Measurements from ENCODE around the gene SCN2A. TPM values are rescaled to one million over a fixed set of nuclear protein-coding genes. Genes with fewer than 3 reads are reported as not detected.

The SCN2A gene
- total and polyA plus RNA-seq, 2 donors (not counting 1 experiment from before 2014, with no cell fraction given) = 0.22 to 0.24 TPM

GRCh38 chr2:165277295-165277694 is 38.1 kb downstream of the SCN2A start:
- no peak overlapping the region for H3K9ac ChIP-seq (ENCODE audit: low read length)
- H3K27me3 ChIP-seq (replicated peaks in 1 of 4; ENCODE audit: control extremely low read depth in 1 of 4, control insufficient read depth in 3 of 4, insufficient read depth in 4 of 4, low read length in 3 of 4) = no peaks in the 10 kb centered on the region
- H3K4me3 ChIP-seq (ENCODE audit: control extremely low read depth in 1 of 5, extremely low read depth in 1 of 5, insufficient read depth in 1 of 5, low read depth in 2 of 5, low read length in 4 of 5) = no peak overlapping the region
- no peak for ATAC-seq (ENCODE audit: low read depth)
- no peaks in the 10 kb centered on the region for H3K79me2 ChIP-seq (ENCODE audit: control insufficient read depth, insufficient read depth, low read length)
- Mint-ChIP-seq H3K27ac (no peak overlapping the region), H3K9me3 (ENCODE audit: insufficient read depth) (no peaks in the 10 kb centered on the region), H3K27me3 (no peaks in the 10 kb centered on the region), H3K4me3 (no peak overlapping the region), H3K4me1 (peaks cover 11% of the 10 kb centered on the region)
- H3K9me3 ChIP-seq (ENCODE audit: control extremely low read depth in 1 of 3, control insufficient read depth in 2 of 3, insufficient read depth in 1 of 3, low read length in 2 of 3) = peaks cover 0 to 8% (median 1%) of the 10 kb centered on the region in 3 donors
- H3K27ac ChIP-seq (ENCODE audit: low read length in 2 of 2) = no peak overlapping the region
- no peak for DNase-seq
- H4K20me1 ChIP-seq (ENCODE audit: control insufficient read depth, insufficient read depth, low read length, poor library complexity, severe bottlenecking) = no peaks in the 10 kb centered on the region
- peak overlapping the region; percentile 2 for H2AFZ ChIP-seq (ENCODE audit: insufficient read depth, low read depth, low read length, poor library complexity, severe bottlenecking)
- POLR2A ChIA-PET = no interaction called here
- intact Hi-C loops (cut with micrococcal nuclease) = no loop called here
- TF ChIP-seq EZH2 (IDR thresholded peaks at IDR 0.05; ENCODE audit: borderline replicate concordance, insufficient read depth, low read depth, low read length, poor library complexity, severe bottlenecking) = no peak
- no peak for TF ChIP-seq CTCF (IDR thresholded peaks at IDR 0.05)
- peaks cover 8 to 9% of the 10 kb centered on the region in 2 donors for H3K4me1 ChIP-seq (ENCODE audit: control insufficient read depth in 2 of 2, insufficient read depth in 2 of 2, low read length in 2 of 2)
- H3K36me3 ChIP-seq (replicated peaks in 1 of 2; ENCODE audit: control extremely low read depth in 1 of 2, control insufficient read depth in 1 of 2, extremely low read depth in 1 of 2, insufficient read depth in 2 of 2, low read length in 1 of 2) = no peaks in the 10 kb centered on the region
- no peak overlapping the region for H3K4me2 ChIP-seq (replicated peaks; ENCODE audit: low read depth, low read length, poor library complexity, severe bottlenecking)
- CTCF ChIA-PET = no interaction called here

- H3K4me3 Mint-ChIP-seq = peak overlapping the region; percentile 14
- H3K27ac Mint-ChIP-seq = no peak overlapping the region
- Histone ChIP-seq H3K4me2 (replicated peaks; ENCODE audit: low read depth, low read length, poor library complexity, severe bottlenecking) (peak overlapping the region; percentile 8), H3K79me2 (ENCODE audit: control insufficient read depth, insufficient read depth, low read length) (no peaks in the 10 kb centered on the region), H3K4me1 (ENCODE audit: control insufficient read depth in 2 of 2, insufficient read depth in 2 of 2, low read length in 2 of 2) (peaks cover 8 to 9% of the 10 kb centered on the region in 2 donors), H3K9me3 (ENCODE audit: control extremely low read depth in 1 of 3, control insufficient read depth in 2 of 3, insufficient read depth in 1 of 3, low read length in 2 of 3) (peaks cover 0 to 8% (median 1%) of the 10 kb centered on the region in 3 donors), H3K36me3 (replicated peaks in 1 of 2; ENCODE audit: control extremely low read depth in 1 of 2, control insufficient read depth in 1 of 2, extremely low read depth in 1 of 2, insufficient read depth in 2 of 2, low read length in 1 of 2) (no peaks in the 10 kb centered on the region), H3K9ac (ENCODE audit: low read length) (no peak overlapping the region), H3K27ac (ENCODE audit: low read length in 2 of 2) (no peak overlapping the region), H3K4me3 (ENCODE audit: control extremely low read depth in 1 of 5, extremely low read depth in 1 of 5, insufficient read depth in 1 of 5, low read depth in 2 of 5, low read length in 4 of 5) (no peak overlapping the region), H4K20me1 (ENCODE audit: control insufficient read depth, insufficient read depth, low read length, poor library complexity, severe bottlenecking) (no peaks in the 10 kb centered on the region), H3K27me3 (replicated peaks in 1 of 4; ENCODE audit: control extremely low read depth in 1 of 4, control insufficient read depth in 3 of 4, insufficient read depth in 4 of 4, low read length in 3 of 4) (no peaks in the 10 kb centered on the region), H2AFZ (ENCODE audit: insufficient read depth, low read depth, low read length, poor library complexity, severe bottlenecking) (peak overlapping the region; percentile 2)
- 0% methylated on average over 1 of the region's 5 CpGs for WGBS (ENCODE audit: insufficient coverage)
- H3K9me3 Mint-ChIP-seq (ENCODE audit: insufficient read depth) = no peaks in the 10 kb centered on the region
- intact Hi-C loops (cut with micrococcal nuclease) = no loop called here
- ChIA-PET CTCF (no interaction called here), POLR2A (no interaction called here)
- TF ChIP-seq EZH2 (IDR thresholded peaks at IDR 0.05; ENCODE audit: borderline replicate concordance, insufficient read depth, low read depth, low read length, poor library complexity, severe bottlenecking) = no peak
- TF ChIP-seq CTCF (IDR thresholded peaks at IDR 0.05) = no peak
- H3K27me3 Mint-ChIP-seq = peaks cover 4% of the 10 kb centered on the region
- DNase-seq = no peak
- no peak for ATAC-seq (ENCODE audit: low read depth)
- H3K4me1 Mint-ChIP-seq = peaks cover 11% of the 10 kb centered on the region
Measured at GRCh38 chr2:165277860-165278656, 38.8 kb downstream of the SCN2A start.
